Chondrocyte (in vitro differentiated cells): Measurements from ENCODE around the gene BEND3. TPM values are rescaled to one million over a fixed set of nuclear protein-coding genes. Genes with fewer than 3 reads are reported as not detected.

Experiments used
- DNase-seq: peaks from one replicate; pipeline ENCODE4 v3.0.0; 2021; ENCODE audit warnings: mixed read lengths, low spot score
- H3K27ac Mint-ChIP-seq: one replicate; pipeline ENCODE4 v1.8.0; 2021; ENCODE audit warnings: mild to moderate bottlenecking, moderate library complexity, mixed read lengths; ENCODE audit not compliant: unreplicated experiment
- H3K27me3 Mint-ChIP-seq: 2 replicates; pipeline ENCODE4 v1.8.0; 2021; ENCODE audit warnings: low read depth, mixed read lengths
- H3K36me3 Mint-ChIP-seq: 2 replicates; pipeline ENCODE4 v1.8.0; 2021; ENCODE audit warnings: low read depth, mixed read lengths
- H3K4me1 Mint-ChIP-seq: 2 replicates; pipeline ENCODE4 v1.8.0; 2021; ENCODE audit warnings: low read depth, mild to moderate bottlenecking, mixed read lengths
- H3K4me3 Mint-ChIP-seq: one replicate; pipeline ENCODE4 v1.8.0; 2021; ENCODE audit warnings: mild to moderate bottlenecking, moderate library complexity, mixed read lengths; ENCODE audit not compliant: unreplicated experiment
- H3K9me3 Mint-ChIP-seq: 2 replicates; pipeline ENCODE4 v1.8.0; 2021; ENCODE audit warnings: low read depth, mixed read lengths
- total RNA-seq: library from RNA; stranded (reverse); gene quantifications from 3 replicates; pipeline ENCODE4 v1.2.1, GENCODE V29; 2021
- TF ChIP-seq, protein P1 (sequence below): fragments of 200-600 bp; sonication (generic); IDR thresholded peaks from 2 replicates; pipeline ENCODE4 v1.5.0; 2021; ENCODE audit warnings: antibody characterized with exemption, mild to moderate bottlenecking, moderate library complexity

Gene BEND3
- total RNA-seq, 1 donor from 2014 or later: 3.6 TPM

DNA sequence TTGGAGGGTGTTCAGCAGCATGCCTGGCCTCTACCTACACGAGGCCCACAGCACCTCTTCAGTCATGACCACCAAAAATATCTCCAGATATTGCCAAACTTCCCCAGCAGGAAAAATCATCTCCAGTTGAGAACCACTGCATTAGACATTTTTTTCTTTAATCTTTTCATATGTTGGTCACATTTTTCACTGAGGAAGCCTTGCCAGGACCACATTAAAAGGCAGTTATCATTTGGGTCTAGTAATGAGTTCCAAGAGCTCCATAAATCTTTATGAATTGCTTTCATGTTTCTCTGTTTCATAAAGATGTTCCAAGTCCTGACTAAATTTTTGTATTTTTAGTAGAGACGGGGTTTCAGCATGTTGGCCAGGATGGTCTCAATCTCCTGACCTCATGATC lies 58.5 kb downstream of the BEND3 start:
- H3K27ac Mint-ChIP-seq: no peak overlapping the region
- TF ChIP-seq, protein P1, sequence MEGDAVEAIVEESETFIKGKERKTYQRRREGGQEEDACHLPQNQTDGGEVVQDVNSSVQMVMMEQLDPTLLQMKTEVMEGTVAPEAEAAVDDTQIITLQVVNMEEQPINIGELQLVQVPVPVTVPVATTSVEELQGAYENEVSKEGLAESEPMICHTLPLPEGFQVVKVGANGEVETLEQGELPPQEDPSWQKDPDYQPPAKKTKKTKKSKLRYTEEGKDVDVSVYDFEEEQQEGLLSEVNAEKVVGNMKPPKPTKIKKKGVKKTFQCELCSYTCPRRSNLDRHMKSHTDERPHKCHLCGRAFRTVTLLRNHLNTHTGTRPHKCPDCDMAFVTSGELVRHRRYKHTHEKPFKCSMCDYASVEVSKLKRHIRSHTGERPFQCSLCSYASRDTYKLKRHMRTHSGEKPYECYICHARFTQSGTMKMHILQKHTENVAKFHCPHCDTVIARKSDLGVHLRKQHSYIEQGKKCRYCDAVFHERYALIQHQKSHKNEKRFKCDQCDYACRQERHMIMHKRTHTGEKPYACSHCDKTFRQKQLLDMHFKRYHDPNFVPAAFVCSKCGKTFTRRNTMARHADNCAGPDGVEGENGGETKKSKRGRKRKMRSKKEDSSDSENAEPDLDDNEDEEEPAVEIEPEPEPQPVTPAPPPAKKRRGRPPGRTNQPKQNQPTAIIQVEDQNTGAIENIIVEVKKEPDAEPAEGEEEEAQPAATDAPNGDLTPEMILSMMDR: no peak
- H3K4me3 Mint-ChIP-seq: no peak overlapping the region
- no peaks in the 10 kb centered on the region for H3K9me3 Mint-ChIP-seq
- H3K27me3 Mint-ChIP-seq: no peaks in the 10 kb centered on the region
- no peaks in the 10 kb centered on the region for H3K4me1 Mint-ChIP-seq
- DNase-seq: no peak
- no peaks in the 10 kb centered on the region for H3K36me3 Mint-ChIP-seq

DNA sequence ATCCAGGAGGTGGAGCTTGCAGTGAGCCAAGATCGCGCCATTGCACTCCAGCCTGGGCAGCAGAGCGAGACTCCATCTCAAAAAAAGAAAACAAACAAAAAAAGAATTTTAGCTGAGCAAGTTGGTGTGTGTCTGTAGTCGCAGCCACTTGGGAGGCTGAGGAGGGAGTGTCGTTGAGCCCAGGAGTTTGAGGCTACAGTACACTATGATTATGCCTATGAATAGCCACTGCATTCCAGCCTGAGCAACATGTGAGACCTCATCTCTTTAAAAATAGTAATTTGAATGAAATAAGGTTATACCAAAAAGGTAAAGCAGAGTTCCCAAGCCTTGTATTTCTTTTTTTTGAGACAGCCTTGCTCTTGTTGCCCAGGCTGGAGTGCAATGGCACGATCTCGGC lies 67.5 kb downstream of the BEND3 start:
- TF ChIP-seq, protein P1: no peak
- H3K27me3 Mint-ChIP-seq: no peaks in the 10 kb centered on the region
- H3K36me3 Mint-ChIP-seq: peaks cover 11% of the 10 kb centered on the region
- no peak overlapping the region for H3K4me3 Mint-ChIP-seq
- H3K27ac Mint-ChIP-seq: no peak overlapping the region
- DNase-seq: no peak
- H3K9me3 Mint-ChIP-seq: no peaks in the 10 kb centered on the region
- no peaks in the 10 kb centered on the region for H3K4me1 Mint-ChIP-seq

DNA sequence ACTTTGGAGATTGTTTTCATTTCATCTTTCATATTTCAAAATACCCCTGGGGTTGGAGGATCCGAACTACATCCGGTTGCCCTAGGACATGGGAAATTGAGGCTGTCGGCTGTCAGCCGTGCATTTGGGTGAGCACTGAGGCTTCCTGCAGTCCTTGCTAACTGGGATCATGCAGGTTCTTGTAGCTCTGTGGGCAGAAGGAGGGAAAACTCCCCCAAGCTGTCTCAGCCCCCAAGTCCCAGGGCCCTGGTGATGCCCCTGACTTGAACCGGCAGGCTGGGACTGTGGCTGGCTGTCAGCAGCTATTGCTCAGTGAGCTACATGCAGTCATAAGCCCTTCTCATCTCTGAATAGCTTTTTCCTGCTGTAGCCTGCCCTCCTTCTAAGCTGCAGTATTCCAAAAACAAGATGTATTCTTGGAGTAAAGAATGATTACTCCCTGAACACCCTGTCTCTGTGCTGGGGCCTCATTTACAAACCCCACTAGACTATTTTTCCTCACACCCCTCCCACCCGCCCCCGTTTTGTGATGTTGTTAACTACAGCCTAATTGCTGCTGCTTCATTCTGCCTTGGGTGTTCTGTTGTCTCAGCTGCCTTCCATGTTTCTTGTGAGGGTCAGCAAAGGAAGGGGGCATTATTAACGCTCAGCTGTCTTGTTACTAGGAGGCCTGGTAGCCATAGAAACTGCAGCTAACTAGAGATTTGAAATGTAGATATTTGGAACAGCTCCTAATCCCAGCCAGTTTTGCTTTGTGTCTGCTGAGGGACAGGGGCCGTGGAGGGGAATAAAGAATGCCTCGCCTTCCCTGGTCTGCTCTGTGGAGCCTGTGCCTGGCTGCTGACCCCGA lies 69.3 kb downstream of the BEND3 start:
- TF ChIP-seq, protein P1: no peak
- no peaks in the 10 kb centered on the region for H3K4me1 Mint-ChIP-seq
- H3K27ac Mint-ChIP-seq: no peak overlapping the region
- no peaks in the 10 kb centered on the region for H3K27me3 Mint-ChIP-seq
- peaks cover 8% of the 10 kb centered on the region for H3K36me3 Mint-ChIP-seq
- DNase-seq: no peak
- no peak overlapping the region for H3K4me3 Mint-ChIP-seq
- no peaks in the 10 kb centered on the region for H3K9me3 Mint-ChIP-seq

DNA sequence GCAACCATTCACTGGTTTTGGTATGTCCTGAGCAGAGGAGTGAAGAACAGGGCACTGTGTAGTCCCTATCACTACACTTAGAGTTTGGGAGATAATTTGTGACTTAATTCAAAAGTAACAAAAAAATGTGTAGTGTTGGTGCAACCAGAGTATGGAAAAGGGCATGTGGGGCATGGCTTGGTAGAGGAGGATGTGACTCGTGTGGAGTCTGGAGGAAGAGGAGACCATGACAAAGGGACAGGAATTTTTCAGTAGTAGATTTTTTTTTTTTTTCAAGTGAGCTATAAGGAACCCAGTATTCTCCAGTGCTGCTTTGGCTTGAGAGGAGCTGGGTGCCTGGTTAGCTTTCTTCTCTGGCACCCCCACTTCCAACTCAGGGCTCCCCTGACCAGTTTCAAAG lies 82.2 kb downstream of the BEND3 start:
- H3K4me1 Mint-ChIP-seq: peaks cover 19% of the 10 kb centered on the region
- no peaks in the 10 kb centered on the region for H3K9me3 Mint-ChIP-seq
- H3K27me3 Mint-ChIP-seq: no peaks in the 10 kb centered on the region
- H3K27ac Mint-ChIP-seq: no peak overlapping the region
- no peak overlapping the region for H3K4me3 Mint-ChIP-seq
- H3K36me3 Mint-ChIP-seq: peaks cover 5% of the 10 kb centered on the region
- TF ChIP-seq, protein P1: no peak
- no peak for DNase-seq

DNA sequence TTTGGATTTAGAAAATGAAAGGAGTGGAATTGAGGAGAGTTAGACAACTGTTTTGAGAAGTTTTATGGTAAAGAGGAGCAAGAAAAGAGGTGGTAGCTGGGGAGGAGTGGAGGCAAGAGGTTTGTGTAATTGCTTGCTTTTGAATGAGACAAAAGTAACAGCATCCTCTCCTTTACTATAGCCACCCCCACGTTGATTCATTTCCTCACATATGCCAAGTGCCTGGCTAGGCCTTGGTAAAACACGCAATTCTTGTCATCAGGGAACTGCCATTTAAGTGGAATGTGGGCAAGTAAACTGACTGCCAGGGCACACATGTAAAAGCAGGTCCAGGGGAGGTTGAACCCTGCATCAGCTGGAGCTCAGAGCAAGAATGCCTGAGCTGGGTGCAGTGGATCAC lies 83.3 kb downstream of the BEND3 start:
- no peaks in the 10 kb centered on the region for H3K27me3 Mint-ChIP-seq
- peaks cover 19% of the 10 kb centered on the region for H3K4me1 Mint-ChIP-seq
- H3K9me3 Mint-ChIP-seq: no peaks in the 10 kb centered on the region
- no peak for DNase-seq
- H3K27ac Mint-ChIP-seq: no peak overlapping the region
- peaks cover 5% of the 10 kb centered on the region for H3K36me3 Mint-ChIP-seq
- TF ChIP-seq, protein P1: no peak
- no peak overlapping the region for H3K4me3 Mint-ChIP-seq
